Breast epithelium (tissue), 4 donors: ENCODE data around the gene NTSR1. TPM values are rescaled to one million over a fixed set of nuclear protein-coding genes. Genes with fewer than 3 reads are reported as not detected.
A peak's percentile ranks its signal among the peaks of the same experiment; 100 is the strongest.

Source experiments
- DNase-seq, 2 donors: peaks; one replicate each; pipeline ENCODE4 v3.0.0-alpha.2; 2019; ENCODE audit warnings: low spot score in 2 of 2
- H3K27ac ChIP-seq, 2 donors: fragments of 200-600 bp; sonication (generic) in 1 of 2; one replicate each; pipeline ENCODE4 v1.5.1; 2016 to 2019; ENCODE audit warnings: mild to moderate bottlenecking in 1 of 2
- H3K27me3 ChIP-seq, 2 donors: fragments of 200-600 bp; sonication (generic) in 1 of 2; one replicate each; pipeline versions ENCODE4 v1.5.1 to v1.6.0; 2017 to 2019; ENCODE audit warnings: control low read depth in 1 of 2, mild to moderate bottlenecking in 1 of 2
- H3K36me3 ChIP-seq: fragments of 200-600 bp; one replicate; pipeline ENCODE4 v1.5.1; 2019
- H3K4me1 ChIP-seq, 2 donors: fragments of 200-600 bp; sonication (generic); one replicate each; pipeline ENCODE4 v1.5.1; 2016 to 2019; ENCODE audit warnings: control low read depth in 1 of 2
- H3K4me3 ChIP-seq, 3 donors: fragments of 200-600 bp; sonication (generic); 1 replicate in 2 of 3; 2 replicates in 1 of 3; pipeline ENCODE4 v1.5.1; 2016 to 2019; ENCODE audit warnings: mild to moderate bottlenecking in 3 of 3, moderate library complexity in 2 of 3
- H3K9me3 ChIP-seq, 2 donors: fragments of 200-600 bp; sonication (generic) in 1 of 2; one replicate each; pipeline ENCODE4 v1.5.1; 2016 to 2019; ENCODE audit warnings: control low read depth in 1 of 2
- POLR2A ChIP-seq: fragments of 450-650 bp; IDR thresholded peaks from one replicate; pipeline ENCODE4 v1.6.1; 2016; ENCODE audit warnings: antibody characterized with exemption, mild to moderate bottlenecking, moderate library complexity
- POLR2AphosphoS5 ChIP-seq, 3 donors: sonication (generic); formaldehyde crosslinking; IDR thresholded peaks; one replicate each; pipeline ENCODE4 v1.6.1; 2017; ENCODE audit warnings: antibody characterized with exemption in 3 of 3
- intact Hi-C: fragments of 100-400 bp; cut with DNase I; formaldehyde crosslinking; loops from one replicate; pipeline ENCODE4 v1.15.1; 2023; ENCODE audit warnings: low total_unique reads
- total RNA-seq, 3 donors: library from RNA; depleted of rRNA; stranded (reverse); fragments of >200 nt; gene quantifications; one replicate each; pipeline ENCODE4 v1.1.0, GENCODE V29; 2016
- TF ChIP-seq, protein P1 (sequence below), 3 donors: fragments of 450-650 bp; IDR thresholded peaks; one replicate each; pipeline ENCODE4 v1.5.1; 2016 to 2017; ENCODE audit warnings: antibody characterized with exemption in 3 of 3, mild to moderate bottlenecking in 3 of 3, moderate library complexity in 3 of 3

The NTSR1 gene
- total RNA-seq, 3 donors from 2014 or later = under 0.01 TPM; not detected in 2

DNA sequence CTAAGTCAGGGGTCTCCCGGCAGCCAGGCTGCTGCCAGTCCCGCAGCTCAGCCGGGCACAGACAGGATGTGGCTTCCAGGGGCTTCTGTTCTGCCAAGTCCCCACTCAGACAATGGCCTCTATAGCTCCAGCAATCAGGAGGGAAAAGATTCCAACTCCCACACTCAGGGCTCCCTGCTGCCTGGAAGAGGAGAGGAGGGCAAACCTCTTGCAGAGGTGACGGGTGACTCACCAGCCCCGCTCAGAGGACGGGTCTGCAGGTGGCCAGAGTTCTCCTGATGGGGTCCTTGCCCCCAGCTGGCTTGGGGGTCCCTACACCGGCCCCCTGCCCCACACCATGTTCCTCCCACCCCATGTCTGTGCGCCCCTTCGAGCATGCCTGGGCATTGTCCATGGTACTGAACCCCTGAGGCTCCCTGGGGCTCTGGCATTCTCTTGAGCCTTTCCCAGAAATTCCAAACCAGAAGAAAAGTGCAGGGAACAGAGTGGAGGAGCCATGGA is 32.6 kb downstream of the NTSR1 start:
- intact Hi-C loops = no loop called here
- peak in 1 of 2 donors; percentile 46 for DNase-seq

DNA sequence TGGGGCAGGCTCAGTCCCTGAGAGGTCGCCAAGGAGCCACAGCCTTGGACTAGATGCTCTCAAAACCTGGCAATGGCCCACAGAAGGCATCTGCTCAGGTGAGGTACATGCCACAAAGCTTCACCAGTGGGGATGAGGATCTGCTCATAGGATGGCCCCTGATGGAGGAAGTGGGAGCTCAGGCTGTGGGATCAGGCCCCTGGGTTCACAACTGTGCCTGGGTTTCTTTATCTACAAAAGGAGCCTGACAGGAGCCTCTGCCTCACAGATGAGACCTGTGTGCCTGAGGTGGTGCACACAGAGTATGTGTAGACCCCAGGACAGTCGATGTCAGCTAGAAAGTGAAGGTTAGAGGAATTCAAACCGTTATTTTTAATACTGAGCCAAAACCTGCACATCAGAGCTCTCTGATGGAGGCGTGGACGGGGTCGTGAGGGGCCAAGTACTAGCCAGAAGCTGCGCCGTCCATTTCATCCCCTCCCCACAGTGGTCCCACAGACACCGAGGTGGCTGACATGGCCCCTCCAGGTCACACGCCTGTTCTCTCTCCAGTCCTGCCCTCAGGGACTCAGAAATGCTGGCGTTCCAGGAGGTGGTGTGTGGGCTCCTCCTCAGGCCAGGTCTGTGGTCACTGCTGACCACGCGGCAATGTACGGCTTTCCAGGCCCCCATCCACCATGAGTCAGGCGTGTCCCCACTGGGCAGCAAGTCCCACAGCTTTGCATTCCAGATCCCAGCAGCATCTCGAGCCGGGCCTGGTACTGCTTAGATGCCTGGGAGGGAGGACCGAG is 33.3 kb downstream of the NTSR1 start:
- Histone ChIP-seq H3K27ac (no peak overlapping the region), H3K9me3 (no peaks in the 10 kb centered on the region), H3K4me3 (no peak overlapping the region), H3K36me3 (no peaks in the 10 kb centered on the region), H3K4me1 (no peaks in the 10 kb centered on the region), H3K27me3 (peaks cover 0 to 74% of the 10 kb centered on the region in 2 donors)
- DNase-seq = peak in 1 of 2 donors; percentile 38
- intact Hi-C loops = no loop called here
- TF ChIP-seq POLR2AphosphoS5 (IDR thresholded peaks at IDR 0.05) (no peak), POLR2A (no peak)
- TF ChIP-seq, protein P1, sequence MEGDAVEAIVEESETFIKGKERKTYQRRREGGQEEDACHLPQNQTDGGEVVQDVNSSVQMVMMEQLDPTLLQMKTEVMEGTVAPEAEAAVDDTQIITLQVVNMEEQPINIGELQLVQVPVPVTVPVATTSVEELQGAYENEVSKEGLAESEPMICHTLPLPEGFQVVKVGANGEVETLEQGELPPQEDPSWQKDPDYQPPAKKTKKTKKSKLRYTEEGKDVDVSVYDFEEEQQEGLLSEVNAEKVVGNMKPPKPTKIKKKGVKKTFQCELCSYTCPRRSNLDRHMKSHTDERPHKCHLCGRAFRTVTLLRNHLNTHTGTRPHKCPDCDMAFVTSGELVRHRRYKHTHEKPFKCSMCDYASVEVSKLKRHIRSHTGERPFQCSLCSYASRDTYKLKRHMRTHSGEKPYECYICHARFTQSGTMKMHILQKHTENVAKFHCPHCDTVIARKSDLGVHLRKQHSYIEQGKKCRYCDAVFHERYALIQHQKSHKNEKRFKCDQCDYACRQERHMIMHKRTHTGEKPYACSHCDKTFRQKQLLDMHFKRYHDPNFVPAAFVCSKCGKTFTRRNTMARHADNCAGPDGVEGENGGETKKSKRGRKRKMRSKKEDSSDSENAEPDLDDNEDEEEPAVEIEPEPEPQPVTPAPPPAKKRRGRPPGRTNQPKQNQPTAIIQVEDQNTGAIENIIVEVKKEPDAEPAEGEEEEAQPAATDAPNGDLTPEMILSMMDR (IDR thresholded peaks at IDR 0.05) = no peak

More for the DNA sequence above, 32.6 kb downstream of the NTSR1 start:
- Histone ChIP-seq H3K9me3 (no peaks in the 10 kb centered on the region), H3K36me3 (no peaks in the 10 kb centered on the region), H3K4me3 (no peak overlapping the region), H3K4me1 (no peaks in the 10 kb centered on the region), H3K27ac (no peak overlapping the region), H3K27me3 (peaks cover 0 to 77% of the 10 kb centered on the region in 2 donors)
- TF ChIP-seq, protein P1 (IDR thresholded peaks at IDR 0.05) = no peak
- TF ChIP-seq POLR2A (no peak), POLR2AphosphoS5 (IDR thresholded peaks at IDR 0.05) (no peak)

DNA sequence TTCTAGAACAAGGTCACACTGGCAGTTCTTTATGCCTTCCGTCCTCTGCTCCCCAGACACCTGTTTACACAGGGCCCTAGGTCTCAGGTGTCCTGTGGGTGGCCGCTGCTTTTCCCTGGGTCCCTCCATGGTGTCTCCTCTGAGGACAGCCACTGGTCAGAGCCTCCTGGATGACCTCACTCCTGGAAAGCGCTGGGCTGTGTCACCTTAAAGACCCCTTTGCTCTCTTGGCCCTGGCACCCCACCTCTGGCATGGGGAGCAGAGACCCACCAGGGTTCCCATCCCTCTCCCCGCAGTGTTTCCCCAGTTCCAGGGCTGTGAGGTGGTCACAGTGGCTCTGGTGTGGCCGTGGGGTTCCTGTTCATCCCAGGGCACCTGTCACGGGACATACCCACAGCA is 33.9 kb downstream of the NTSR1 start:
- peaks cover 0 to 67% of the 10 kb centered on the region in 2 donors for H3K27me3 ChIP-seq
- TF ChIP-seq POLR2A = no peak
- no peak for TF ChIP-seq POLR2AphosphoS5 (IDR thresholded peaks at IDR 0.05)
- TF ChIP-seq, protein P1 (IDR thresholded peaks at IDR 0.05) = no peak
- H3K4me3 ChIP-seq = no peak overlapping the region
- no peaks in the 10 kb centered on the region for H3K9me3 ChIP-seq
- H3K36me3 ChIP-seq = no peaks in the 10 kb centered on the region
- intact Hi-C loops = no loop called here
- H3K4me1 ChIP-seq = no peaks in the 10 kb centered on the region
- peak in 1 of 2 donors; percentile 24 for DNase-seq
- H3K27ac ChIP-seq = no peak overlapping the region

DNA sequence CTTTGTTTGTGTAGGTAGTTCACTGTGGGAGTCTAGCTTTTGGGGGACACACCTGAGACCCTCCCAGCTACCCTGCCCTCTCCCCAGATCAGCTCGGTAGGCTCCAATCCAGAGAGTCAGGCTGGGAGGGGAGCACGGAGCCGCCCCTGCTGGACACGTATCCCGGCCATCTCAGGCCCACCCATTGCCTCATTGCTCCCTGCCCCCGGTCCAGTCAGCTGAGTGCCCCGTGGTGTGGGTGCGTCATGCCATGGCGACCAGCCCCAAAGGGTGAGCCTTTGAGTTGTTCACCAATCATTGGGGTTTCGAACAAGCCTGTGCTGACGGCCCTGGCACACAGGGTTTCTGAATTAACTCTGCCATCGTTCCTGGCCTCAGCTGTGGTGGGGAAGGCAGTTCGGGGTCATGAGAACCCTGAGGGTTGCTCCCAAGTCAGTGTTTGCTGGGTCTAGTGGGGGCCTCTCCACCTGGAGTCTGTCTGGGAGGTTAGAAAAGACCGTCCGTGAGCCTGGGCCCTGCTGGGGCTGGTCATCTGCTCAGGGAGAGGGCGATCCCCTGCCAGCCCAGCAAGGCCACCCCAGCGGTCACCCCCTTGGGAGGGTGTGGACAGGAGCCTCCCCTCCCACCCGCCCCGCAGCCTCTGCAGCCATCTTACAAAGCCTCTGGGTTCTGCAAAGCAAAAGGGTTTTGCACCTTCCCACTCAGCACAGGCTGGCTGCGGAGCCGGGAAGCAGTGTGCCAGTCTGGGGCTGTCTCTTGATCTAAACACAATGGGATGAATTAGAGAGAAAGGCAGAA is 34.5 kb downstream of the NTSR1 start:
- H3K4me1 ChIP-seq = no peaks in the 10 kb centered on the region
- no peaks in the 10 kb centered on the region for H3K9me3 ChIP-seq
- TF ChIP-seq POLR2A (no peak), POLR2AphosphoS5 (IDR thresholded peaks at IDR 0.05) (no peak)
- TF ChIP-seq, protein P1 (IDR thresholded peaks at IDR 0.05) = no peak
- no peak overlapping the region for H3K4me3 ChIP-seq
- no peak overlapping the region for H3K27ac ChIP-seq
- H3K36me3 ChIP-seq = no peaks in the 10 kb centered on the region
- DNase-seq = peak in 1 of 2 donors; percentile 28
- intact Hi-C loops = no loop called here
- peaks cover 0 to 61% of the 10 kb centered on the region in 2 donors for H3K27me3 ChIP-seq
